HG02852 (cell line): ENCODE results near the gene TRMT2B.
A peak's percentile ranks its signal among the peaks of the same experiment; 100 is the strongest.
"Not testable (repeated sequence)": the region's sequence is repeated elsewhere in the genome, so short reads cannot be mapped to it uniquely, and the experiment has no call there.

Source experiments
- ATAC-seq: cut with Tn5 transposase; IDR thresholded peaks from one replicate; pipeline ENCODE4 v1.9.1; 2021; ENCODE audit warnings: mild to moderate bottlenecking, moderate library complexity; ENCODE audit not compliant: unreplicated experiment

TRMT2B gene

GRCh38 chrX:101012031-101012430, 39.9 kb downstream of the TRMT2B start:
- ATAC-seq: not testable (repeated sequence)

- no peak for ATAC-seq
Measured at GRCh38 chrX:101009090-101009489, 42.8 kb downstream of the TRMT2B start.

- ATAC-seq: no peak
Measured at GRCh38 chrX:100999451-100999850, 52.5 kb downstream of the TRMT2B start.

- no peak for ATAC-seq
Measured at GRCh38 chrX:100995469-100995868, 56.4 kb downstream of the TRMT2B start.

GRCh38 chrX:100994352-100995281, 57.3 kb downstream of the TRMT2B start:
- peak; percentile 87 for ATAC-seq

GRCh38 chrX:100990139-100990538, 61.8 kb downstream of the TRMT2B start:
- ATAC-seq: no peak

- no peak for ATAC-seq
Measured at GRCh38 chrX:100984818-100985217, 67.1 kb downstream of the TRMT2B start.

GRCh38 chrX:100981498-100981845, 70.4 kb downstream of the TRMT2B start:
- not testable (repeated sequence) for ATAC-seq

GRCh38 chrX:100980608-100981497, 71.1 kb downstream of the TRMT2B start:
- no peak for ATAC-seq

- ATAC-seq: no peak
Measured at GRCh38 chrX:100979881-100980607, 71.9 kb downstream of the TRMT2B start.

- ATAC-seq: no peak
Measured at GRCh38 chrX:100976211-100976610, 75.7 kb downstream of the TRMT2B start.

- ATAC-seq: no peak
Measured at GRCh38 chrX:100975212-100975611, 76.7 kb downstream of the TRMT2B start.

- ATAC-seq: no peak
Measured at GRCh38 chrX:100973411-100973810, 78.5 kb downstream of the TRMT2B start.

- no peak for ATAC-seq
Measured at GRCh38 chrX:100969936-100970335, 82.0 kb downstream of the TRMT2B start.

- ATAC-seq: no peak
Measured at GRCh38 chrX:100969408-100969807, 82.5 kb downstream of the TRMT2B start, which contains the start of gene ARL13A. Gene ARL13A, plus strand, starts transcription at chrX:100969708. Its CDS starts 3,982 bp downstream, at chrX:100973690.

- ATAC-seq: no peak
Measured at GRCh38 chrX:100964362-100964761, 87.5 kb downstream of the TRMT2B start.

- ATAC-seq: no peak
Measured at GRCh38 chrX:100962811-100963210, 89.1 kb downstream of the TRMT2B start.
